ELF-1 (cell line): ENCODE results near the gene ZNF273.

Experiments
- DNase-seq: peaks from one replicate; pipeline ENCODE4 v3.0.0-alpha.2; 2016; ENCODE audit warnings: low read depth, low spot score

The ZNF273 gene

GRCh38 chr7:64876792-64877713 lies 26.0 kb upstream of the ZNF273 start:
- peak; percentile 86 for DNase-seq

DNA sequence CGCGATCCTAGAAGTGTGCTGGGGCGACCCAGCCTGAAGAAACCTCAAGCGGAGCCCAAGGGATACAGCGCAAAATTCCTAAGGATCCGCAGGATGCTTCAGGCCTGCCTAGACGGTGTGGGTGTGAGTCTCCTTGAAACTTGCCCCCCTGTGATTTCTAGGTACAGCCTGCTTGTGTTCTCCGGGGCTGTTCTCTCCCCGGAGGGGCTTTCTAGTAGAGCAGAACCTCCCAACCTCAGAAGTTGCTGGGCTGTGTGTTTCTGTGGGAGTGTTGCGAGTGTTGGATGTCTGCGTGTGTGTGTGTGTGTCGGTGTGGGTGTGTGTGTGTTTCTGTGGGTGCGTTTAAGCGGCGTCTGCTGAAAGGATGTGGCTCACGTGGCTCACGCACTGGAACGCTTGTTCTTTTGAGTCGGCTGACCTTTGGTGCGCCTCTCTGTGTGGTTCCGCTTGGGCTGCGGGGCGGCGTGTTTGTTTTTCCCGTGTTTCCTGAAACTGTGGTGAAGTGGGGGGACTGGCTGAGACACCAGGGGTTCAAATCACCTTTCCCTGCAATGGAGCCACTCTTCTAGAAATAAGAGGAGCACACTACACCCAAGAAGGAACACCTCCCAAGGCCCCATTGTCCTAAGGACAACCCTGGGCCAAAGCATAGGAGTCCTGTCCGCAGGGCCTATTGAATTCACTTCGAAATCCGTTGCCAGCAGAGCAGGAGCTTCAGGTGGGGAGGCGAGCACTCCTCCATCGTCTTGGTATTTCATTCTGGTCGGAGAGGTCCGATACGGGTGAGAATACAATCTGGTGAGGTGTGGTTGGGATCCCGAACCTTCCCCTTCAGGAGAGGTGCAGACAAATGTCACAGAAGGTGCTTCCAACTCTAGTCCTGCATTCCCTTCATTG lies 25.1 kb upstream of the ZNF273 start:
- no peak for DNase-seq

DNA sequence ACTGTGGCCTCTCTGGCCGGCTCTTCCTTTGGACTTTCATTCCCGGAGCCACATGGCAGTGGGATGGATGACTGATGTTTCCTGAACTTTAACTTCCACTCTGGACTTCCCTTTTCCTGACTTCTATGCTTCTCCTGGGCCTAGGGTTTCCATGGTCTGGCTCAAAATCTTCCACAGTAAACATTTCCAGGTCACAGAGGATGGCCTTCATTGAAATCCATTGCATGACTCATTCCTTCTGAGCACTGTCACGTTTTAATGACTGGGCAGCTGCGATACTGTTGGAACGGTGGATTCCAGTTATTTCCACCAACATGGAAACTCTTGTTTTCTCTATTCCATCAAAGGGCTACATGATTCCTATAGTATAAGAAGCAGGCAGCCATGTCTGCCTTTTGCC lies 24.4 kb upstream of the ZNF273 start:
- no peak for DNase-seq

DNA sequence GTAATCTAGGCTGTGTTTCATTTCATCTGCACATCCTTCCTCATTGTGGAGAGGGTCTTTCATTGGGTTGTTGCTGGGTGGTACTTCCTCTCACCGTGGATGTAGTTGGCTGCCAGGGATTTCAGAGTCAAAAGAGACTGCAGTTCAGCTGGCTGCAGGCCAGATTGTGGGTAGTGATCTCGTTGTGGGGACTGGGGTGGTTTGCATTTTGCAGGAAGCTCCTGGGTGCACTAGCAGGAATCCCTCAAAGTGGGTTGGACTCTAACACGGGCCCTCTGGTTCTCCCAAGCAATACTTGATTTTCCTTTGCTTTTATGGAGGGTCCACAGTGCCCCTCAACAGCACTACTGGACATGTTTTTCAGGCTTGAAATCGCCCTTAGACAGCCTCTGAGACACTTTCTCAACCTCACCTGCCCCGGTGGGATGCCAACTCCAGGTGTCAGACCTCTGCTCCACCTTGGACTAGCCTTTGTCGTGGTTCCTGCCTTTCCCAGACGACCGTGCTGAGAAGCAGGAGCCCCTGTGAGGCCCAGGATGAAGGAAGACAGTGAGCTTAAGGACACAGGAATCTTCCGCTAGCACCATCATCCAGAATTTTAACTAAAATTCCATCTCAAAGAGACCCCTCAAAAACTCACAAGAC lies 23.9 kb upstream of the ZNF273 start:
- DNase-seq = no peak

DNA sequence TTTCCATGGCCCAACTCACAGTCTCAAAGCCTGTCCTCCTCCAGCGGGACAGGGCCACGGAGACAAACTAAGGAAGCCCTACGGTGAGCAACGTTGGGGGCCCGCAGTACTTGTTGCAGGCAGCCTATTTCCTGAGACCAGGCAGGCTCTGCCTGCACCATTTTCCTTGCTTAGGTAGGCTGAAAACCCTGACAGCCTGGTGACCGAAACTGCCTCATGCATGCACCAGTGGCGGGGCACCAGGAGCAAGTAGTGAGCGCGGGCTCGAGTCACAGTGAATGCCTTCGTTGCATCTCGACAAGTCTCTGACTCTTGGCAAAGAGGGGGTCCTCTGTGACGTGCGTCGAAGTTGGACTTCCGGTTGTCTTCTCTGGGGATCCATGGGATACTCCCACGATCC lies 23.3 kb upstream of the ZNF273 start:
- DNase-seq = no peak

DNA sequence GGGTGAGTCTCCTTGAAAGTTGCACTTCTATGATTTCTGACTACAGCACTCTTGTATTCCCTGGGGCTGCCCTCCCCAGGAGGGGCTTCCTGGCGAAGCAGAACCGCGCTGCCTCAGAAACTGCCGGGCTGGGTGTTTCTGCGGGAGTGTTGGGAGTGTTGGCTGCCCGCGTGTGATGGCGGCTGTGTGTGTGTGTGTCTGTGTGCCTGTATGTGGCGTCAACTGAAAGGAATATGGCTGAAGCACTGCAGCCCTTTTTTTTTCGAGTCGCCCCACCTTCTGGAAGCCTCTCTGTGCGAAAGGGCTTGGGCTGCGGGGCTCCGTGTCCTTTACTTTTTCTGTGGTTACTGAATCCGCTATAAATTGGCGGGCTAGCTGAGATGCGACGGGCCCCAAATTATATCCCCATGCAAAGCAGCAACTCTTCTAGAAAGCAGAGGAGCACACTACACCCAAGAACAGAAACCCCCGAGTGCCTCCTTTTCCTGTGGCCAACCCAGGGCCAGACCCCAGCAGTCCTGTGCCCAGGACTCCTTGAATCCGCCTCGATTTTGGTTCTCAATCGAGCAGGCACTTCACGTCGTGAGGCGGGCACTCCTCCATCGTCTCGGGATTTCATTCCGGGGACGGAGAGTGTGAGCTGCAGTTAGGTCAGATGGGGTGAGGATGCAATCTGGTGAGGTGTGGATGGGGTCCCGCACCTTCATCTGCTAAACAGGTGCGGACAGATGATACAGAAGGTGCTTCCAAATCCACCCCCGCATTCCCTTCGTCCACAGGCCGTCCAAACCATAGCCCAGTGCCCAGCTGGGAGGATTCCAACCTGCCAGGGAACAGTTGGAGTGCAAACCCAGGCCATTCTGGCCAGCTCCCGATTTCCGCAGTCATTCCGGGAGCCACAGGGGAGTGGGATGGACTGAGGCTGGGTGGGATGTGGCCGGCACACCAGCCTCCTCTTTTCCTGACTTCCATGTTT lies 22.5 kb upstream of the ZNF273 start:
- no peak for DNase-seq

GRCh38 chr7:64881461-64882287 lies 21.4 kb upstream of the ZNF273 start:
- no peak for DNase-seq

DNA sequence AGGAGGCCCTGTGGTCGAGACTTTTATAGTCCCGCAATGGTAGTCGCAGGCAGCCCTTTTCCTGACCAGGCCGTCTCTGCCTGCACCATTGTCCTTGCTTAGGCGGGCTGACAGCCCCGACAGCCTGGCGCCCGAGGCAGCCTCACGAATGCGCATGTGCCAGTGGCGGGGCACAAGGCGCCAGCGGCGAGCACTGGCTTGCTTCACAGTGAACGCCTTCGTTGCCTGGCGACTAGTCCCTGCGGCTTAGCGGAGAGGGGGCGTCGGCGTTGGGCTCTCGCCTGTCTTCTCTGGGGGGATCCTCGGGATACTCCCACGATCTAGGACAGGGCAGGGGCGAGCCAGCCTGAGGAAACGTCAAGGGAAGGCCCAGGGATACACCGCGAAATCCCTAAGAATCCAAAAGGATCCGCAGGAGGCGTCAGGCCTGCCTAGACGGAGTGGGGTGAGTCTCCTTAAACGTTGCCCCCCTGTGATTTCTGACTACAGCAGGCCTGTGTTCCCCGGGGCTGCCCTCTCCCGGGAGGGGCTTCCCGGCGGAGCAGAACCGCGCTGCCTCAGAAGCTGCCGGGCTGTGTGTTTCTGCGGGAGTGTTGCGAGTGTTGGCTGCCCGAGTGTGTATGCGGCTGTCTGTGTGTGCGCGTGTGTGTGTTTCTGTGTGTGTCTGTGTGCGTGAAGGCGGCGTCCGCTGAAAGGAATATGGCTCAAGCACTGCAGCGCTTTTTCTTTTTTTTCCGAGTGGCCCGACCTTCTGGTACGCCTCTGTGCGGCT lies 20.5 kb upstream of the ZNF273 start:
- DNase-seq = peak; percentile 92

- DNase-seq = no peak
Observed at GRCh38 chr7:64883113-64883905, 19.8 kb upstream of the ZNF273 start.

DNA sequence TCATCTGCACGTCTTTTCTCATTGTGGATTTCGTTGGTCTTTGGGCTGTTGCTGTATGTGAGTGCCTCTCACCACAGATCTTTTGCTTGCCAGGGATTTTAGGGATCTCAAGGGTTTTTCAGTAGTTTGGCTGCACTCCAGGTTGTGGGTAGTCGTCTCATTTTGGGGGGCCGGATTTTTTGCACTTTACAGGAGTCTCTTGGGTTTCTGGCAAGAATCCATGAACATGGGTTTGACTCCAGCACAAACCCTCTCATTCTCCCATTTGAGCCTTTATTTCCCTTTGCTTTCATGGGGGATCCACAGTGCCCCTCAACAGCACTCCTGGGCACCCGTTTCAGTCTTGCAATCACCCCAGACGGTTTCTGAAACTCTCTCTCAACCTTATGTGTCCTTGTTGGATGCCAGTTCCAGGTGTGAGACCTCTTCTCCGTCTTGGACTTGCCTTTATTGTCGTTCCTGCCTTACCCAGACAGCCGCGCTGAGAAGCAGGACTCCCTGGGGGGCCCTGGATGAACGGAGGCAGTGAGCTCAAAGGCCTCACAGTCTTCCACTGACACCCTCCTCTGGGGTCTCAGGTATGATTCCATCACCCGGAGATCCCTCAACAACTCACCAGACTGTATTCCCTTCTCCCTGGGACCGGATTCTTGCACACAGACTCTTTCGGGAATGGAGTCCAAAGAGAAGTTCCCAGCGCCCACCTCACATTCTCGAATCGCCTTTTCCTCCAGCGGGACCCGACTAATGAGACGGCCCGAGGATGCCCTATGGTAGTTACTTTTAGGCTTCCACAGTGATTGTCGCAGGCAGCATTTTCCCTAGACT lies 18.8 kb upstream of the ZNF273 start:
- DNase-seq = no peak

DNA sequence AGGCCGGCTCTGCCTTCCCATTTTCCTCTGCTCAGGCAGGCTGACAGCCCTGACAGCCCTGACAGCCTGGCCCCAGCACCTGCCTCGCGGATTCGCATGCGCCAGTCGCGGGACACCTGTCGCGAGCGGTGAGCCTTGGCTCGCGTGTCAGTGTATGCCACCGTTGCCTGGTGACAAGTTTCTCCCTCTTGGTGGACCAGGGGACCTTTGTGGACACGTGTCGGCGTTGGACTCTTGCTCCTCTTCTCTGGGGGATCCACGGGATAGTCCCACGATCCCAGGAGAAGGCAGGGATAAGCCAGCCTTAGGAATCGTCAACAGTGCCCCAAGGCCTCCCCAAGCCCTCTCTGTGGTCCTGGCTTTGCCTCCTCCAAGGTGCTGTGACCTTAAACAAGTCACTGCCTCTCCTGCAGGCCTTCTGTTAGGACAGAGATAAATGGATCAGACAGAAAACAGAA lies 18.1 kb upstream of the ZNF273 start:
- no peak for DNase-seq

DNA sequence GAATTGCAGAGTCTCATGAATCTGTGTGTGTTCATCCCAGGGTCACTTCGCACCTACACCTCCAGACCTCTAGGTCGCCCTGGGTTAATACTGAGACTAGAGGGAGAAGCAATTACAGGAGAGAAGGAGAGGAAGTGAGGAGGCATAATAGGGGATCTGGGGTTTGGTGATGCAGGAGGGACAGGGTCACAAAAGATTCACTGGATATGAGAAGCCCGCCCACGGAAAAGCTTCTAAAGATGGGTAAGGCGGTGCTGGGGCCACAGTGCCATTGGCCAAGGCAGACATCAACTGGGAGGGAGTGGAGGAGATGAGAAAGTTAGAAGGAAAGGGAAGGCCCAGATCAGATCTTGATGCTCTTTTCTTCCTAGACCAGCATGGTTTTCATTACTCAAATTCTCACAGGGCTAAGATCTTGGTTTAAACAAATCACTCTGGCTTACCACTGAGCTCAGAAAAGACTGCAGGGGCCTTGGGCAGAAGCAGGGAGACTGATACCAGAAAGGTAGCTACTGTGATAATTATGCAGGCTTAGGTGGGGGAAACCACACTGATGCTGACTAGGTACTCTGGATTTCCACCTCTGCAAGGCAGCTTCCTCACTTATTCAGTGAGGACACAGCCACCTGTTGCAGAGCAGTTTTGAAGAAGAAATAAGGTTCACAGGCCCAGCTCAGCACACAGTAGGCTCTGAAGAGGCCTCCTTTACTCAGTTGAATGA lies 17.4 kb upstream of the ZNF273 start:
- DNase-seq = no peak

- no peak for DNase-seq
Observed at GRCh38 chr7:64886956-64887545, 16.0 kb upstream of the ZNF273 start.

- DNase-seq = peak; percentile 69
Observed at GRCh38 chr7:64887756-64888508, 15.1 kb upstream of the ZNF273 start.

GRCh38 chr7:64888561-64888900 lies 14.5 kb upstream of the ZNF273 start:
- peak; percentile 23 for DNase-seq
